NCI-H1436 treated with DMSO at 0.1 percent for 48 hours (cell line): Measurements from ENCODE around the gene SLC22A17.
"Not testable (repeated sequence)": the region's sequence is repeated elsewhere in the genome, so short reads cannot be mapped to it uniquely, and the experiment has no call there.

Source experiments
- DNase-seq: peaks from one replicate; lab custom pipeline; 2025; lab: John Stamatoyannopoulos, UW

The SLC22A17 gene

GRCh38 chr14:23339506-23340268, 13.0 kb downstream of the SLC22A17 start:
- DNase-seq: no peak

- DNase-seq: no peak
Measured at GRCh38 chr14:23335623-23336022, 17.1 kb downstream of the SLC22A17 start.

GRCh38 chr14:23327947-23328744, 24.5 kb downstream of the SLC22A17 start:
- no peak for DNase-seq

DNA sequence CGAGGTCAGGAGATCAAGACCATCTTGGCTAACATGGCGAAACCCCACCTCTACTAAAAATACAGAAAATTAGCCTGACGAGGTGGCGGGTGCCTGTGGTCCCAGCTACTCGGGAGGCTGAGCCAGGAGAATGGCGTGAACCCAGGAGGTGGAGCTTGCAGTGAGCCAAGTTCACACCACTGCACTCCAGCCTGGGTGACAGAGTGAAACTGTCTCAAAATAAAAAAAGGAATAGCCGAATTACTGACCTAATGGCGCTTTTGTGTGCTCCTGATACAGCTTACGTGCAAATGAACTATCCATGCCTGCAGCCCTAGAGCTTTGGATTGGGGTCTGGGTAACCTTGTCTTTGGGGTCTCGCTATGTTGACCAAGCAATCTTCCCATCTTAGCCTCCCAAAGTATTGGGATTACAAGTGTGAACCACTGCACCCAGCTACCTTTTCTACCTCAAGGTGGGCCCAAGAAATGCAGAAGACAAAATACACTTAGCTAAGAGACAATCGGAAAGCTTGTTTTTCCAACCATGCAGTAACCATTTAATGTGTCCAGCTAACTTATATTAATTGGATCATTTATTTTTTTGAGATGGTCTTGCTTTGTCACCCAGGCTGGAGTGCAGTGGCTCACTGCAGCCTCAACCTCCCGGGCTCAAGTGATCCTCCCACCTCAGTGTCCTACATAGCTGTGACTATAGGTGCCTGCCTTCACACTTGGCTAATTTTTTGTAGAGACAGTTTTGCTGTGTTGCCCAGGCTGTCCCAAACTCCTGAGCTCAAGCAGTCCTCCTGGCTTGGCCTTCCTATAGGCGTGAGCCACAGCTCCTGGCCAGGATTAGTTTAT, 26.0 kb downstream of the SLC22A17 start:
- DNase-seq: no peak

GRCh38 chr14:23325746-23326145, 26.9 kb downstream of the SLC22A17 start:
- DNase-seq: not testable (repeated sequence)

DNA sequence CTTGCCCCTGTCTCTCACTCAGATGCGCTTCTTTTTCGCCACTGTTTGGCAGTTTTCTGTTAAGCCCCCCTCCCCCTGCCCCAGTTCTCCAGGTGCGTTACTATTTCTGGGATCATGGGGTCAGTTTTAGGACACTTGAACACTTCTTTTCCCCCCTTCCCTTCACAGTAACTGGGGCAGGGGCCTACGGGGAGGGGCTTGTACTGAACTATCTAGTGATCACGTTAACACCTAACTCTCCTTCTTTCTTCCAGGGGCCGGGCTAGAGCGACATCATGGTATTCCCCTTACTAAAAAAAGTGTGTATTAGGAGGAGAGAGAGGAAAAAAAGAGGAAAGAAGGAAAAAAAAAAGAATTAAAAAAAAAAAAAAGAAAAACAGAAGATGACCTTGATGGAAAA, 27.7 kb downstream of the SLC22A17 start:
- DNase-seq: no peak

GRCh38 chr14:23324455-23324846, 28.2 kb downstream of the SLC22A17 start:
- DNase-seq: no peak

DNA sequence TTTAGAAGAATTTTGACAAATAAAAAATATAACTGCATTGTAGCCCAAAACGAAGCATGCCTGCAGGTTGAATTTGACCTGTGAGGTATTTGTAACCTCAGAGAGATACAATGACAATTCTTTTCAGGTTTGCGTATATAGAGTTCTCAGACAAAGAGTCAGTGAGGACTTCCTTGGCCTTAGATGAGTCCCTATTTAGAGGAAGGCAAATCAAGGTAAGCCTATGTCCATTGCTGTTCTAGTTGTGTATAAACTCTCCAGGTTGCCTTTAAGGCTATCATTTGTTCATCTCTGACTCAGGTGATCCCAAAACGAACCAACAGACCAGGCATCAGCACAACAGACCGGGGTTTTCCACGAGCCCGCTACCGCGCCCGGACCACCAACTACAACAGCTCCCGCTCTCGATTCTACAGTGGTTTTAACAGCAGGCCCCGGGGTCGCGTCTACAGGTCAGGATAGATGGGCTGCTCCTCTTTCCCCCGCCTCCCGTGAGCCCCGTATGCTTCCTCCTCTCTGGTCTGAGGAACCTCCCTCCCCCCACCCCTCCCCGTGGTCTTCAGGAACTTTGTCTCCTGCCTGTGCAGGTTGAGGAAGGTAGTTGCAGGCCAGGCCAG, 28.7 kb downstream of the SLC22A17 start:
- no peak for DNase-seq

GRCh38 chr14:23322568-23323517, 29.8 kb downstream of the SLC22A17 start:
- no peak for DNase-seq

DNA sequence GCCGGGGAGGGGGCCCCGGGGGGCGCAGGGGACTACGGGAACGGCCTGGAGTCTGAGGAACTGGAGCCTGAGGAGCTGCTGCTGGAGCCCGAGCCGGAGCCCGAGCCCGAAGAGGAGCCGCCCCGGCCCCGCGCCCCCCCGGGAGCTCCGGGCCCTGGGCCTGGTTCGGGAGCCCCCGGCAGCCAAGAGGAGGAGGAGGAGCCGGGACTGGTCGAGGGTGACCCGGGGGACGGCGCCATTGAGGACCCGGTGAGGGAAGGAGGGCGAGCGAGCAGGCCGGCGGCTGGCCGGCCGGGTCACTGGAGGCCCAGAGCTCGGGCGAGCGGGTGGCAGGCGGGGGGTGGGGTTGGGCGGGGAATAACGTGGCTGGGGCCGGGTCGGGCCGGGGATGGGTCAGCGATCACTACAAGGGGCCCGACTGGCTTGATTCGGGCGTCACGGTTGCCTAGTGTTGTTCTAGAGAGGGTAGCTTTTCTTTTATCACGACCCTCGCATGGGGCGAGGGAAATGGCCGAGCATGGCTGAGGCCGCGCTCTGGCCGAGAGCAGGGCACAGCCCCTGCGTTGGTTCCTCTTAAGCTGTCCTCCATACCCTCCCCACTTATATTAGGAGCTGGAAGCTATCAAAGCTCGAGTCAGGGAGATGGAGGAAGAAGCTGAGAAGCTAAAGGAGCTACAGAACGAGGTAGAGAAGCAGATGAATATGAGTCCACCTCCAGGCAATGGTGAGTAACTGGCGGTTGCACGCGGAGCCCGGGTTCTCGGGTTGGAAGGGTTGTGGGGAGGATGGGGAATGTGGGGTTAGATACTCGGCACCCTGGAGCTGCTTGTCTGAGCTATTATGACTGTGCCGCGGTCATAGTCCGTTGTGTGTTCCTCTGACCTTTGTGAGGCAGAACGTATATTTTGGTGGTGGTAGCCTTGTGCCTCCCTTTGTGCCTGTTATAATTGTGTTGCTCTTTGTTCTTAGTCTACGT, 30.8 kb downstream of the SLC22A17 start:
- no peak for DNase-seq

- peak; percentile 99 for DNase-seq
Measured at GRCh38 chr14:23320584-23321571, 31.8 kb downstream of the SLC22A17 start, which contains the start of gene PABPN1. PABPN1 (plus strand) TSS chr14:23321457; CDS start chr14:23321470, 13 bp downstream.

GRCh38 chr14:23319746-23320583, 32.7 kb downstream of the SLC22A17 start:
- DNase-seq: no peak

DNA sequence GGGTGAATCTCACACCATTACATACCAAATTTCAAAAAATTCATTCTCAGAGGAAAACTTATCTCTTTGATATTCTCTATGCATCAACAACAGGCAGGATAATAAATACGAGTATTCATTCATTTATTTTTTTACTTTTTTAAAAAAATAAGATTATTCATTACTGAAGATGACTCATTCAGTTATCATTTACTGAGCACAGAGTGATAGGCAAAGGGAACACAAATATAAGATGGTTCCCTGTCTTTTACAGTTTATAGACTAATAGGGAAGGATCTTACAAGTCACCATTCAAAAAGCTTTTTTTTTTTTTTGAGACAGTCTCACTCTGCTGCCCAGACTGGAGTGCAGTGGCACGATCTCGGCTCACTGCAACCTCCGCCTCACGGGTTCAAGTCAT, 36.4 kb downstream of the SLC22A17 start:
- no peak for DNase-seq

DNA sequence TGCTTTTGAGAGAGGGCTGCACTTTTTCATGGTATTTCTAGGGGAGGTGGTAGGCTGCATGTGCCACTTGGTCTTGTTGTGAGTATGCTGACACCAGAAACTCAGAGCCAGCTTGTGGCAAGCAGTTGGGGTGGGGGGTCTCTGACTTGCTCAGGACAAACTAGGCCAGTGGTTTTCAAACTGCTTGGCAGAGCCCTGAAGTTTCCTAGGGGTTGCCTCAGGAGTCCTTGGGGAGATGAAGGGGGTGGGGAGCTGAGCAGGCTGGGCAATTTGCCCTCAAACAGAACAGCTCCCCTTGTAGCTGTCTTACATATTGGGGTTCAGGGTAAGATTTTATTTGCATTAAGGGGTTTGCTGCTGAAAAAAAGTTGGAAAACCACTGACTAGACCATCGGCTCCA, 42.1 kb downstream of the SLC22A17 start:
- no peak for DNase-seq

- no peak for DNase-seq
Measured at GRCh38 chr14:23308721-23309445, 43.8 kb downstream of the SLC22A17 start.
